Measurements from ENCODE around the gene VPS4A.

DNA sequence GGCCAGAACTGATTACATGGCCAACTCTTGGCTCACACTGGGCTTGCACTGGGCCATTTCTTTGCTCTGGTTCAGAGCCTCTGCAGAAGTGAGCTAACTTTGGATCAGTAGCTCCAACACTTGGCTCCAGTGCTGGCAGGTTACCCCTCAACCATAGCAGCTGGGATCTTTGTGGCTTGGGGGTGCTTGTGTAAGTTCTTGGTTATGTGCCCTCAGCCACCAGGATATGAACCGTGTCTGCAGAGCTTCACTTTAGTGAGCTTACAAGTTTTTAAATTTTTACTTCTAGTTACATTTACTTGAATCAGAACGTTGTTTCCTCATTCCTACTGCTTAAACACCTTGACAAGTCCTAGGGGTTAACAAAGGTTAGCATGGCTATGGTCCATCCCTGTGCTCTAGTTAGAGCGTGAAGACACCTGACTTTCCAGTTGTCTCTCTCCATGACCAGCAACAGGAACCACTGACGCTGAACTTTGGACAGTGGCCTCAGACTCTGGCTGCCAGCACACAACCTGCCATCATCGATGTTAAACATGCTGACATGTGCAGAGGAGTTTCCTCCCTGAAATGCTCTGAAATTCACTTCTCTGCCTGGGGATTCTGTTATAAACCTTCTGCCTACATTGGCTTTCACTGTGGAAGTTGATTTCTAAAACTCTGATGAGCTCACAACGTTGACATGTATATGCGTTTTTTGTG lies 15.2 kb downstream of the VPS4A start:
- TF ChIP-seq TAF1 (conservative IDR thresholded peaks at IDR 0.05) (no peak), YY1 (IDR thresholded peaks at IDR 0.05) (peak; percentile 94)

Measured in liver (tissue), 2 donors.